HG03066 (cell line): Measurements from ENCODE around the gene HOXB4.

Experiments
- ATAC-seq: cut with Tn5 transposase; IDR thresholded peaks from one replicate; pipeline ENCODE4 v1.9.1; 2021; ENCODE audit warnings: low read depth; ENCODE audit not compliant: unreplicated experiment

The HOXB4 gene

DNA sequence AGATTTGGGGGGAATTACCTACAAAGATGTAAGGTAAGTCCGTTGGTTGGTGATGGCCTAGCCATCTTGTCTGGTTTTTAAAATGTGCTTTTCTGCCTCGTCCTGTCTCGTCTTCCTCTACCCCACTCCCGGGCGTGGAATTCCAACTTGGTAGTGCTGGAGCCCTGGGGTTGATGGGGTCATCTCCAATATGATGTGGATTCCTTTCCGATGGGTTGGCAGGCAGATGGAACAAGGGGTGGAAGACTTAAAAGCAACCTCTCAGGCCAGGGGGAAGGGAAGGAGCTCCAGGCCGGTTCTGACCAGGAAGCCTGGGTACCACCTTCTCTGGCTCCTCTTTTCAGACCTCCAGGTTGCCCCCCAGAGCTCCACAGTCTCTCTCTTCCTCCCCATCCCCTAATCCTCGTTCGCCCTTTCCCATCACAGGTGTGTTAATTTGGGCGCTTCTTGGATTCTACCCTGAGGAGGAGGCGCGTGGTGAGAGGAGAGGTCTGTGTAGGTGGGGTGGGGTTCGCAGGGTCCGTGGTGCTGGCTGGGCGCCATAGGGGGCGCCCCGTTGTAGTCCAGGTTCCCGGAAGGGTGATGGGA, 28.1 kb downstream of the HOXB4 start:
- no peak for ATAC-seq

DNA sequence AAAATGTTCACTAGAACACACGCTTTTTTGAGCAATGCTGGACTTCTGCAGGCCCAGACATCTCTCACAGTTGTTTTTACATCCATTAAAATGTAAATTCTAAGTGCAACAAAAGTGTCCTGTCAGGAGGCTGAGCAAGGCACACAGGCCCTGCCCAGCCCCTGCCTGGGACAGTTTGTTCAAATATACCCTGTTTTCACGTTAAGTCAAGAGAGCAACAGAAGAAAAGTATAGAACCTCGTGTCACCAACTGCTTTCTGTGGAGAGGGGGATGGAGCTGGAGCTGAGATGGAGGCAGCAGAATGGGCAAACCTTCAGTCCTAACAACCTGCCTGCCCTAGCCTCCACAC, 28.9 kb downstream of the HOXB4 start:
- no peak for ATAC-seq

DNA sequence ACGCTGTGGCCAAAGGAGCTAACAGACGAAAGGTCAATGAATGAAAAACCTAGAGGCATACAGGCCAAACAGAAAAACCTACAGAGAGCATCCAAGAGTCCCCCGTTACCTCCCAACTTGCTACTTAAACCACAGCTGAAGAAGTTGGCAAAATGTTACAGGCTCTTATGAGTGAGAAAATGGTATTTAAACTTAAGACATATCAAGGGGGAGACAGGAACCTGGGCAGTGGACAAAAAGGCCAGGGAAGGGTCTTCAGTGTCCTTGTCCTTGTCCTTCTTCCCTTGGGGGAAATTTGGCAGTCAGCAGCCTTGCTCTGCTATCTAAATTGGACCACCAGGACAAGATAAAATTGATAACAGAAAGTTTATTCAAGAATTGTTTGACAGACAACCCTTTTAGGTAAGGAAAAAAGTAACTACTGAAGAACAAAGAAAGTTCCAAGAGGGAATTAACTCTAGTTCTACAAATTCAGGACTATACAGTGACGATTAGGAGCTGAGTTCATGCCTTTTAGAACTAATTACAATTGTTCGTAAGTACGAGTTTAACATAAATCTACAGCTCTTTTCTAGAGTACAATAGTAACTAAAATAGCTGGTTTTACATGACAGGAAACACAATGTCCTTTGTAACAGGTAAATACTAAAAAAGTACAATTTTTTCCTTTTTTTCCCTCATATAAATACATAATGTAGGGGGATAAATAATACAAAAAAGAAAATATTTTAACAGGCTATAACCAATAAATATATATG, 29.4 kb downstream of the HOXB4 start:
- no peak for ATAC-seq

DNA sequence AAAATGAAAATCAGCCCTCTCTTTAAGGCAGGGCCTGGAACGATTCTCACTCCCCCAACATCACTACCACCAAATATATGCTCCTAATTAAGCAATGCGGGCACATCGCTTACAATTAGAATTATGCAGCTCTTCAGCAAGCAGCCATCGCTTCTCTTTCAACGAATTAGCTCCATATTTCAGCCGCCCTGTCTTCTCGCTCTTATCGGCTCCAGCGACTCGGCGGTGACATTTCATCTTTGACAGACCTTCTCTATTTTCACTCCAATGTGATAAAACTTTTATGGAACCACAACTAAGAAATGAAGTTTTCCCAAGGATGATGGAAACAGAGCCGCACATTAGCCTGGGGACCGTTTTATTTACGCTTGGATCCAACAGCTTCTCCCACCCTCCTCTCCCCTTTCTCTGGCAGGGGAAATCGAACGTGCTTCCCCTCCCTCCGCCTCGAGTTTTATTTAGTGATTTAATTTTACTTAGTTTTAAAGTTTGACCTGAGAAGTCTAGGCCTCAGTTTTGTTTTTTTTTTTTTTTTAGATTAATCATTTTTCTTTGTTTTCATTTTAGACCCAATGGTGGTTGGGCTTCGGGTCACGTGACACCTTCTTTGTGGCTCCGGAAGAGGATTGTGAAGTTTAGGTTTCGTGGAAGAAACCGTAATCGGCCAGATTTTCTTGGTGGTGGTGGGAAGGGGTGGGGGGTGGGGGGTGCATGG, 30.2 kb downstream of the HOXB4 start:
- ATAC-seq, result no peak

DNA sequence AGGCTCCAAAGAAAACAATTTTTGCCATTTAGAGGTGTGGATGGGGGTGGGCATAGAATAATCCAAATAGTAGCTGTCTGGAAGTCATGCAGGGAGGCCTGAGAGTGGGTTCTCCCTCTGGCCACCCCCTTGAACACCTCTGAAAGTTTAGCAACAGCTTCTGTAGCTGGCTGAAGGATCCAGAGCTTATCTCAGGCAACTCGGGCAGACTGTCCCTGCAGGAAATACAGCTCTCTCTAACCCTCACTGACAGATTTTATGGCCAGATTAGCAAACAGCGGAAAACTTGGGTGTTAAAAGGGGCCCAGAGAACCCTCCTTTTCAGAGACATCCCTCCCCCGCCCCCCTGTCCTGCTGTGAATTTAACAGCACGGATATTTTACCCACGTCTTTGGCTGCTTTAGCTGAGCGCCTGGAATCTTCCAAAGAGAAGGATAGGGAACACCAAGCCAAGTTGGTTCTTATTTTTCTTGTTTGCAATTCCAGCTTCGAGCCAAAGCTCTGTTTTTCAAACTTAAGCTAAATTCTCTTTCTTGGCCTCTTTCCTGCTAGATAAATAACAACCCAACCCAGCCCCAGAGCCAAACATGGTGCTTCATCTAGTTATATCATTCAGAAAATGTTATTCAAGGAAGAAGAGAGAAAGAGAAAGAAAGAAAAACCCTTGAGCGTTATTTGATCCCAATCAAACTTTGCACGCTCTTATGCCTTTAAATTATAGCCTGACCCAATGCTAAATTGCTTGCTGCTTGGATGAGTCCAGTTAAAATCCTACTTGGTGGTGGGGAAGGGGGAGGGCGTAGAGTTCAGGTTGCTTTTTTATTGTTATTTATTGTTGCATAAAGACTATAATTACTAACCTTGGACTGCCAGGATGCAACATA, 31.0 kb downstream of the HOXB4 start:
- ATAC-seq, result no peak

DNA sequence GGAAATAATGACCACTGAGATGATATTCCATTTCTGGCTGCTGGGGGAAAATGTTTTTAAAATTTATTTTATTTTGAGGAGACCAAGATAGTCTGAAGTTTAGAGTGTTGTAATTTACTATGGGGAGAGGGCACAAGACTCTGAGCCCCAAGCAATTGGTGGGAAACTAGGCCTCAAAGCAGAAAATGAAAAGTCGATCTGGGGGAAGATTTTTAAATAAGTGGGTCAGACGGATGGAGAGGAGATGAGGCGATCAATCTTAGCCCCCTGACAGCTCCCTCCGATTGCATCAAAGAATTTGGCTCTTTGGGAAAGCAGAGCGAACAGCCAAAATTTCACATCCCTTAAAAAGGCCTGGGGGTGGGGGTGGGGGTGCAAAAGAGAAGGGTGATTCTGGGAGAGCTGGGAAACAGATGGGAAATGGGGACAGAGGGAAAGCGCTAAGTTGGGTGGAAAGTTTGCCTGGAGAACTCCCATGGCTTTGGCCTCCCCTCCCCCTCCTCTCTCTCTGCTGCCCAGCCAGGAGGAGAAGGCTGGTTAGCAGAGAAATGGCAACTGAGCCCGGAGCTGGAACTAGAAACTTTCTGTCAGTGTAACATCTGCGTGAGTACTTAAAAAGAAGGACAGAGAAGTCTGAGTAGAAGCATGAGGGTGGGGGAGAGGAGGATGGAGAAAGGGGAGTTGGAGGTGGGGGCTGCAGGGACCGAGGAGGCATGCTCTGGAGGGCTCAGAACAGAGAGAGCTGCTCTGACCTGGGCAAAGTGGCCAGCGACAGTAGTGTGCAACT, 31.8 kb downstream of the HOXB4 start:
- no peak for ATAC-seq

DNA sequence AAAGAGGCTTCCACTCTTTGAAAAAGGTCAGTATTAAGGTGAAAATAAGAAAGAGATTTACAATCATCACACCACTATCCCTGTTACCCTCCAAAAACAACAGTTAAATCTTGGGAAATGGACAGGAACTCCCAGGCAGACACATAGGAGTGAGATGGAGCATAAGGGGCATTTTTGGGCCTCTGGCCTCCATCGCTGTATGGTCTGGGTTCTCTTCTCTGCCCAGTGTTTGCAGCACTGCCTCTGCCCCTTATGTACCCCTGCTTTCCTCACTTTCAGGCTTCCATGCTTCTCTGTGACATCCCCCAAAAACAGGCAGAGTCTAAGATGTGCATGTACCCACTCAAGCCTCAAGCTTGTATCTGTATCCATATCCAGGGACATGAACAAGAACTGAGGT, 32.6 kb downstream of the HOXB4 start:
- no peak for ATAC-seq

DNA sequence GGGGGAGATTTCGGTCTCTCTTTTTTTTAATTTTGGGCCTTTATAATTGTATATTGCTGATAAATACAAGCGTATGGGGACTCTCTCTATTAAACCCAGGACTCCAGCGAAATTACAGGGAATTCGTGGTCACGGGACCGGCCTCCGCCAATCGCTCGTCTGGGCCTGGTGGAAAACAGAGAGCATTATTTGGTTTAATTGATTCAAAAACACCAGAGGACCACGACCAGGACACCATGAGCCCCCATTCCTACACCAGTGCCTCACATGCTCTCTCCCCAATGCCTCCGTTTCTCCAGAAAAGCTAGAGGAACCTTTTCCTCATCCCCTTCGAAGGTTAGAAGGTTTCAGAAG, 33.2 kb downstream of the HOXB4 start, which contains the start of gene HOXB2:
Gene HOXB2 (minus strand): TSS at position 88 of the 354 bp plus-strand sequence. CDS start 198 bp downstream, outside the sequence.
- ATAC-seq, result no peak

DNA sequence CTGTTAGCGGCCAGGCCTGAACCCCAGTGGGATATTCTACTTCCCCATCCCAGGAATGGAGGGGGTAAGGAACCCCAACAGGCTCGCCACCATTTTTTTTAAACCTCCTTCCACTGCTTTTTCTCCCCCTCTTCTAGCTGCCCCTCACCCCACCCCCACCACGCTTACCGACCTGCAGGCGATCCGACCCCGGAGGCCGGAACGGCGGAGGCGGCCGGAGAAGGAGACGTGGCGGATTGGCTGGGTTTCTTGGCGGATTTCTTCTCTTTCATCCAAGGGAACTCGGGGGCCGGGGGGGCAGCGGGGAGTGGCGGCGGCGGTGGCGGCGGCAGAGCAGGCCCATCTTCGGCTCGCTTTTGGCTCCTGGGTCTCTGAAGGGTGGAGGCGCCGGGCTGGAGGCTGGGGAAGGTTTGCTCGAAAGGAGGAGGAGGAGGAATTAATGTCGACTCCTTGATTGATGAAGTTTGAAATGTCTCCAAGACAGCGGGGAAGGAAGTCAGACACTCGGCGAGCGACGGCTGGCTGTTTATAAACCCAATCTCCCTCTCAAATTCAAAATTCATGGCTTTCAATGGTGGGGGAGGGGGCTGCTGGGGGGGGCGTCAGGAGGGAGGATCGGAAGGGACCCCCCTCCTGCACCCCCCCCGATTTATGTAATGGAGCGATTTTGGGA, 33.7 kb downstream of the HOXB4 start:
- no peak for ATAC-seq

DNA sequence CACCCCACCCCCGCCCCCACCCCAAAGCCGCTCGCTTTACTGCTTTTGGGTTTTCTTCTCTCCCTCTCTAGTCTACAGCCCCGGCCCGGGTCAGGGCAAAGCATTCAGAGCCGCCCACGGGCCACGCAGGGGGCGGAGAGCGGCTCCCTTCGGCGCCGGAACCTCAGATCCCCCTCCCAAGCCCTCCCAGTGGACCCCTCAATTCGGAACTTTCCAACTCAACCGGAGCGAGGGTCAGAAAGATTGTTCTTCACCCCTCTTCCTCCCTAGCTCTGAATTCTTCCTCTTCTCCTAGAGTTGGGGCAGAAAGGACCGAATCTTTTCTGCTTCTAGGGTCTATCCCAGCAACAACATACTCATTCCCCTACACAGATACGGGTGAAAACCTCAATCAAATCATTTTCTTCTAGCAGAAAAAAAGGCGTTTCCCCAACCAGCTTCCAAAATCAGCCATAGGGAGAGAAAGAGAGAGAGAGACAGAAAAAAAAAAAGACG, 34.2 kb downstream of the HOXB4 start:
- no peak for ATAC-seq

DNA sequence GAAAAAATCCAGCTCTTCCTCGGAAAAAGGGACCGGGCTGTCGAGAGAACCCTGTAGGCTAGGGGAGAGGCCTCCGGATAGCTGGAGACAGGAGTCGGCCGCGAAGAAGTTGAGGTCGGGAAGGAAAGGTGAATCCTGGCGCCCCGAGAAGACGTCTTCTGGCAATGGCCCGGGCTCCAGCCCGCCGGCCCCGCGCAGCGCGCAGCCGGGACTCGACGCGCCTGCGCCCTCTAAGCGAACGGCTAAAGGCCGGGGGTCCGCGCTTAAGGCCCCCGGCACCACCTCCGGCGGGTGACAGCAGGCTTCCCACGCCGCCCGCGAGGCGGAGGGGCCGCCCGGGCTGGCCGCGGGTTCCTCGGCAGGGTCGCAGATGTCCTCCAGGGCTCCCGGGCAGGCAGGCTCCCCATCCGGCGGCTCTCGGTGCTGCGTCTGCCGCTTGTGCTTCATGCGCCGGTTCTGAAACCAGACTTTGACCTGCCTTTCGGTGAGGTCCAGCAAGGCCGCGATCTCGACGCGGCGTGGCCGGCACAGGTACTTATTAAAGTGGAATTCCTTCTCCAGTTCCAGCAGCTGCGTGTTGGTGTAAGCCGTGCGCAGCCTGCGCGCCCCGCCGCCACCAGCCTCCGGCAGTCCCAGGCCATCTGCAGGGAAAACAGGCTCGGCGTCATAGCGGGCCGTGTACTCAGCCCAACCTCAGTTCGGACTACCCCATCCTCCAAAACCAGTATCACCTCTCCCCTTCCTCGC, 34.9 kb downstream of the HOXB4 start:
- ATAC-seq, result peak; percentile 58

DNA sequence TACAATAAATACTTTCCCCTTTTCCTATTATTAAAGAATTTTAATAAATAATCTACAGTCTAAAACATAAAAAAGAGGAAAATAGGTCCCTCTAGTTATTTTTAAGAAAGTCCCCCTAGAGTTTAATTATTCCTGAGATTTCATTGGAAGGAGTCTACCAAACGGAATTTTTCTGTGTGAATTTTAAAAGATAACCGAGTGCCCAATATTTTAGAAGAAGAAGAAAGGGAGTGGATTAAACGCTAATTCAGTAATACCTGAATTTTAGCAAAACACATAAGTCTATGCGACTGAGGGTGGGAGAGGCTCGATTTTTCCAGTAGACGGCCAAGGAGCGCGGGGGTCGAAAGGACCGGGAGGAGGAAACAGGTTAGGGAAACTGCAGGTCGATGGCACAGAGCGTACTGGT, 35.4 kb downstream of the HOXB4 start:
- ATAC-seq, result no peak

DNA sequence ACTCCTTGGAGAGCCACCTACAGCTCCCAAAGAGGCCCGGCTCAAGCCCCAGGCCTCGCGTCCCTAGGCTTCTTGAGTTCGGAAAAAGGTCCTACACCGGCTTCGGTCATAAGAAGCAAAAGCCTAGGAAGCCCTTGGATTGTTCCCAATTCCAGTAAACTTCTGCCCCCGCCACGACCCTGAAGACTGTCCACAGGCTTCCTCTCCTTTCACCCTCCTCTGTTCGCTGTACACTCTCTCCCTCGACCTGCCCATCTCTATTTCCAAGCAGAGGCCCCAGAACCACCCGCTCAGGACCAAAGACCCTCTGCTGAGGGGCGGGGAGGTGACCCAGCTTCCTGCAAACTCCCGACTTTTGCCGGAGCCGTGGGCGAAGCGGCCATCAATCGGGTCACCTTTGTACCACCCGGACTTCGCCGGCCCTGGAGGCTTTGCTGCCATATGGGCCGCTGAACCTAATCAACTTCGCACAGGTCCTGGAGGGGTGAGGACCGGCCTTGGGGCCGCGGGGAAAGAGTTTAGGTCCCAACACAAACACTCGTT, 36.0 kb downstream of the HOXB4 start:
- ATAC-seq, result no peak

DNA sequence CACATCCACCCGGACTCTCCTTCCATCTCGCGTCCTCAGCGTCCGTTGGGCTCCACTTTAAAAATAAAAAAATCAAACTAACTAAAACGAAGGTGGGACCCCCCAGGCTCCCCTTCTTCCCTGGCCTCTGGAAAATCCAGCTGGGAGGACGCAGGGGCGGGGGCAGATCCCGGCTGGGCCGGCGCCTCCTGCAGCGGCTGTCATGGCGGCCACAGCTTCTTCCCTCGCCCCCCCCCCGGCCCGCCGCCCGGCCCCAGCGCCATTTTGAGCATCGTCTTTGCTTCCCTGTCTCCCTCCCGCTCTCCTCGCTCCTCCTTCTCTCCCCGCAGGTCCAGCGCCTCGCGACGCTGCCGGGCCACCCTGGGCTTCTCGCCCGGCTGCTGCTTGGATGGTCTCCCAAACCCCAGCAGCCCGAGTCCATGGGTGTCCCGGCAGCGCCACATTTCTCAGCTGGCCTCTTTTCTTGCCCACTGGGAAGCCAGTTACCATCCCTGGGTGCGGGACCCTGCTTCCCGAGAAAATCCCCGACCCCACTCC, 36.5 kb downstream of the HOXB4 start:
- ATAC-seq, result no peak

DNA sequence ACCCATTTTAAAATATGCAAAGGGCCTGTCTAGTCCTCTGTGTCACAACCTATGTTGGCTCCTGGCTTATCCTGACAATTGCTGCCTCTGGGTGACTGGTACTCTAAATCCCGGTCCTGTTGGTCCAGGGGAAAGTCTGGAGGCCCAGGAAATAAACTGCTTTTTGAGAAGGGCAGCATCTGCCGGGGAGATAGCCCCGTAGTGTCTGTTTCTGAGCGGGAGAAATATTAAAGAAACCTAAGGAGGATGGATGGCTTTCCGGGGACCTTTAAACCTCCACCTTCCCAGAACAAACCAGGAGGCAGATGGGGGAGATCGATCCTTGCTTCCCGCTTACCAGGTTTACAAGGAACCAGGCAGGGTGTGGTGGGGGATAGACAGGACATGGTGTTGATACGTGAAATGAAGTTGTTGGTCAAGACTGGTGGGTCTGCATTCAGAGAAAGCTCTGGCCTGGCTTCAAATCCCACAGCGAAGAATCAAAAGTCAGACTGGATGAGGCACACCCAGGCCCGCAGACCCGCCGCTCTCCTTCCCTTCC, 37.0 kb downstream of the HOXB4 start:
- ATAC-seq, result no peak

DNA sequence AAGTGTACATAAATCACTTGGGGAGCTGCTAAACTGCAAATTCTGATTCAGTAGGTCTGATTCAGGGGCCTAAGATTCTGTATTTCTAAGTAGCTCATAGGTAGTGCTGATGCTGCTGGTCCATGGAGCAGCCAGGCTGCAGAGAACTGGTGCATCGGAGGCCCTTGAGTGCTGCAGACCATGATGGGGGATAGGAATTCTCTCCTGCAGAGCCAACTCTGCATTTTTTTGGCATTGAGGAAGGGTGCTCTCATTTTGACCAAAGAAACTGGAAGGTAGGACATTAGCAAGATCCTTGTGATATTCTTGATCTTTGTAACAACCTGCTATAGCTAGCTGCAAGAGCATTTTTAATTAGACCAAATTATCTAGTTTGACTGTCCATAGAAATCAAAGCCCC, 37.9 kb downstream of the HOXB4 start:
- ATAC-seq, result no peak

DNA sequence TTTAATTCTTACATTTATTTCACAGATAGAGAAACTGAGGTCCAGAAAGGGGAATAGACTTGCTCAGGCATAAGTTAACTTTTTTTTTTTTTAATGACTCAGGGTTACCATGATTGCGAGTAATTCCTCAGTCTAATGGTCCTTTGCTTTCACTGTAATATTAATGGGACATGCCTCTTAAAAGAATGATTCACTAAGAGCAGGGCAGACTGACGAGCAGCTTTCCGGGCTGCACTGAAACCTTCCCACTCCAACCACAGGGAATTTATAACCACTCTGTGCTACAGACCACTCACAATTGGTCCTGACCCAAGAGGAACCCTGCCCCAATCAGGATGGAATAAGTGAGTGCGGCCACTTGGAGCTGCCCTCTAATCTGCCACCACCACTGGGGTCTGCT, 39.0 kb downstream of the HOXB4 start:
- no peak for ATAC-seq

DNA sequence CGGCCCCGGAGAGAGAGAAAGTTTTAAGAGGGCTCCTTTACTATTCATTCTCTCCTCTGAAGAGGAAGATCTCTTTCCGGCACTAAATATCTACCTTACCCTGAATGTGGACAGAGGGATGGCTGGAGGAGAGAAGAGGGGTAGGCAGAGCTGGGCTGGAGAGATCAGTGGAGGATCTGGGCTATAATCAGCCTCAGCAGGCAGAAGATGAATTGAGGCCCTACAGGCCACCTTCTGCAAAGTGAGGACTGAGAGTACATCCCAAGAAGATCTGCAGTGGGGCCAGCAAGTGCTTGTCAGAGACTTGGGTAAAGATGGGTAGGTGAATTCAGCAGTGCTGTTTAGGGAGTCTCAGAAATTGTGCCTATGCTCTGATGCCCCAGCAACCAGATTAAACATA, 40.8 kb downstream of the HOXB4 start:
- no peak for ATAC-seq
